Fibroblast of villous mesenchyme (primary cell): ENCODE results near the gene PARP12. TPM values are rescaled to one million over a fixed set of nuclear protein-coding genes. Genes with fewer than 3 reads are reported as not detected.

Source experiments
- DNase-seq: peaks from one replicate; pipeline ENCODE4 v3.0.0-alpha.2; 2010; ENCODE audit warnings: low read depth
- H3K4me3 ChIP-seq: 2 replicates; pipeline ENCODE4 v1.5.1; 2011; ENCODE audit warnings: low read depth, mild to moderate bottlenecking, low read length
- small RNA-seq: library from RNA; depleted of rRNA; stranded (forward); fragments of <200 nt; gene quantifications from one replicate; pipeline ENCODE3, GENCODE V24; 2012
- total RNA-seq: library from RNA; depleted of rRNA; stranded (reverse); fragments of >200 nt; gene quantifications from 2 replicates; pipeline ENCODE4 v1.2.3, GENCODE V29; 2012
- TF ChIP-seq, protein P1 (sequence below): IDR thresholded peaks from 2 replicates; pipeline ENCODE4 v1.5.1; 2012; ENCODE audit warnings: low read depth, mild to moderate bottlenecking, low read length; ENCODE audit not compliant: insufficient read depth

Gene PARP12
- total RNA-seq, 1 donor: 27.2 TPM

DNA sequence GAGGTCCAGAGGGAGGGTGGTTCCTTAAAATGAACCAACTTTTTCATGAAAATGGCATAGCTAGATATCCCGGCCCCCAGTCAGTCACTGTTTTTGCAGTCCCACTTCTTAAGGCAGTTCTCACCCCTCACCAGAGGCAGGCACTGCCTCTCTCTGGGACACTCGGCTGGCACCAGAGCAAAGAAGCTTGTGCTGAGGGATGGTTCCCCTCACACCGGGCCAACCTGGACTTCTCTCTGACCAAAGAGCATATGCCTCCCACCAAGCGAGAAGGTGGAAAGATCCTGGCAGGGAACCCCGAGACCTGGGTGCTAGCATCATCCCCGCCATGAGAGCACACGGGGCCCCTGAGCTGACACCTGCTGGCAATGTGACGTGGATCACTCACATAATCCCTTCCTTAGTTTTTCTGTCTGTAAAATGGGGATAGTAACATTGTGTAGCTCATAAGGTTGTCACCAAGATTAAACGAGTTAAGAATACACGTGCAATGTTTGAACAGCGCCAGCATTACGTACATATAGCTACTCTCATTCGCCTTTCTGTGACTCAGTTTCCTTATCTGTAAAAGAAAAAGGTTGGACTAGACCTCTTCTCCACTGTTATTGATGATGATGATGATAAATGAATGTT lies 88.5 kb downstream of the PARP12 start:
- TF ChIP-seq, protein P1, sequence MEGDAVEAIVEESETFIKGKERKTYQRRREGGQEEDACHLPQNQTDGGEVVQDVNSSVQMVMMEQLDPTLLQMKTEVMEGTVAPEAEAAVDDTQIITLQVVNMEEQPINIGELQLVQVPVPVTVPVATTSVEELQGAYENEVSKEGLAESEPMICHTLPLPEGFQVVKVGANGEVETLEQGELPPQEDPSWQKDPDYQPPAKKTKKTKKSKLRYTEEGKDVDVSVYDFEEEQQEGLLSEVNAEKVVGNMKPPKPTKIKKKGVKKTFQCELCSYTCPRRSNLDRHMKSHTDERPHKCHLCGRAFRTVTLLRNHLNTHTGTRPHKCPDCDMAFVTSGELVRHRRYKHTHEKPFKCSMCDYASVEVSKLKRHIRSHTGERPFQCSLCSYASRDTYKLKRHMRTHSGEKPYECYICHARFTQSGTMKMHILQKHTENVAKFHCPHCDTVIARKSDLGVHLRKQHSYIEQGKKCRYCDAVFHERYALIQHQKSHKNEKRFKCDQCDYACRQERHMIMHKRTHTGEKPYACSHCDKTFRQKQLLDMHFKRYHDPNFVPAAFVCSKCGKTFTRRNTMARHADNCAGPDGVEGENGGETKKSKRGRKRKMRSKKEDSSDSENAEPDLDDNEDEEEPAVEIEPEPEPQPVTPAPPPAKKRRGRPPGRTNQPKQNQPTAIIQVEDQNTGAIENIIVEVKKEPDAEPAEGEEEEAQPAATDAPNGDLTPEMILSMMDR: no peak
- no peak for DNase-seq
- no peak overlapping the region for H3K4me3 ChIP-seq

Small RNAs within 50 kb of the gene (small RNA-seq; reads per million reads assigned to genes)
- gene RF00019: not detected

Other genes with a start within 250 kb of the PARP12 start
- 0.32 TPM in 1 of 2 replicates, not detected in the other for gene TBXAS1, start 233.7 kb downstream of the PARP12 start, total RNA-seq
- gene KDM7A, start 114.0 kb upstream of the PARP12 start, total RNA-seq: 3.9 and 4.5 TPM in 2 replicates